K562 (cell line): ENCODE measurements around the gene GLOD4. TPM values are rescaled to one million over a fixed set of nuclear protein-coding genes. Genes with fewer than 3 reads are reported as not detected.
"Not testable (repeated sequence)": the region's sequence is repeated elsewhere in the genome, so short reads cannot be mapped to it uniquely, and the experiment has no call there.

ENCODE experiments used
- ATAC-seq: fragments of 200-7000 bp; cut with Tn5 transposase; 3 replicates; pipeline ENCODE4 v1.9.1; 2020; ENCODE audit warnings: moderate library complexity
- BruUV-seq: library from RNA; stranded (reverse); fragments of 400-500 nt; replicated peaks from 2 replicates; lab custom pipeline; 2021; lab: Mats Ljungman, UMichigan
- CTCF ChIA-PET: fragments of 300-600 bp; formaldehyde crosslinking; extraction: SDS; loops from one replicate; lab custom pipeline; 2021; ENCODE audit warnings: low intra/inter-chr PET ratio; lab: Yijun Ruan, JAX
- POLR2A ChIA-PET: fragments of 300-600, 350-650 bp; sonication (Branson Sonifier 250); formaldehyde crosslinking; extraction: SDS; loops from one replicate; lab custom pipeline; 2021; ENCODE audit warnings: antibody characterized with exemption, inconsistent platforms; lab: Yijun Ruan, JAX
- DNase-seq, 4 experiments: peaks; one replicate each; pipeline versions ENCODE4 v3.0.0 to v3.0.0-alpha.2; 2011 to 2018; ENCODE audit warnings: low spot score in 3 of 4, mixed read lengths in 3 of 4; ENCODE audit errors: extremely low read depth in 1 of 4
- FAIRE-seq: peaks from 2 replicates; lab custom pipeline; 2011; peaks lifted over from hg19 to GRCh38; lab: Jason Lieb, UNC
- H2AFZ ChIP-seq: 2 replicates; pipeline ENCODE4 v1.6.0; 2011; ENCODE audit warnings: low read depth, low read length, control low read depth, inconsistent platforms
- H3K27ac ChIP-seq: fragments of 200-600 bp; 3 replicates; pipeline ENCODE4 v1.8.0; 2011; ENCODE audit warnings: low read depth, mild to moderate bottlenecking, control low read depth, inconsistent platforms, low read length, moderate library complexity, mixed read lengths; ENCODE audit errors: extremely low read depth
- H3K27me3 ChIP-seq, 2 experiments: fragments of 300-600 bp in 1 of 2; 2 replicates in 1 of 2; 3 replicates in 1 of 2; pipeline versions ENCODE4 v1.6.0 to v1.8.0; 2011; ENCODE audit warnings: inconsistent platforms in 2 of 2, low read length in 2 of 2, mild to moderate bottlenecking in 1 of 2, mixed read lengths in 1 of 2, moderate library complexity in 1 of 2; ENCODE audit not compliant: control insufficient read depth in 2 of 2, insufficient read depth in 2 of 2
- H3K36me3 ChIP-seq: fragments of 300-600 bp; 3 replicates; pipeline ENCODE4 v1.8.0; 2011; ENCODE audit warnings: mild to moderate bottlenecking, low read length, inconsistent platforms; ENCODE audit not compliant: control insufficient read depth, insufficient read depth
- H3K4me1 ChIP-seq, 2 experiments: fragments of 200-600 bp in 1 of 2; replicated peaks in 1 of 2; 2 replicates in 1 of 2; 3 replicates in 1 of 2; pipeline versions ENCODE4 v1.5.1 to v1.8.0; 2011; ENCODE audit warnings: inconsistent platforms in 2 of 2, low read length in 2 of 2, mild to moderate bottlenecking in 1 of 2, mixed read lengths in 1 of 2, moderate library complexity in 1 of 2; ENCODE audit not compliant: control insufficient read depth in 2 of 2, insufficient read depth in 2 of 2
- H3K4me2 ChIP-seq: 2 replicates; pipeline ENCODE4 v1.6.1; 2011; ENCODE audit warnings: low read length, control low read depth, inconsistent platforms, mixed read lengths; ENCODE audit not compliant: insufficient read depth
- H3K4me3 ChIP-seq: fragments of 200-600 bp; sonication (generic), shearing (Covaris generic); 2 replicates; pipeline ENCODE4 v1.5.1; 2016; ENCODE audit warnings: control low read depth, inconsistent platforms
- H3K79me2 ChIP-seq: fragments of 200-600 bp; 3 replicates; pipeline ENCODE4 v1.8.0; 2011; ENCODE audit warnings: low read length, inconsistent platforms; ENCODE audit not compliant: control insufficient read depth, insufficient read depth
- H3K9ac ChIP-seq, 2 experiments: 2 replicates each; pipeline versions ENCODE4 v1.6.0 to v1.6.1; 2011; ENCODE audit warnings: low read depth in 2 of 2, low read length in 2 of 2, control low read depth in 1 of 2, inconsistent platforms in 1 of 2, mild to moderate bottlenecking in 1 of 2, mixed read lengths in 1 of 2; ENCODE audit not compliant: insufficient read depth in 1 of 2
- H3K9me1 ChIP-seq: one replicate; pipeline ENCODE4 v1.6.0; 2011; ENCODE audit warnings: inconsistent platforms, mild to moderate bottlenecking, low read length, moderate library complexity; ENCODE audit not compliant: control insufficient read depth, insufficient read depth
- H3K9me3 ChIP-seq: replicated peaks from 2 replicates; pipeline ENCODE4 v1.5.1; 2011; ENCODE audit warnings: low read depth, low read length, inconsistent platforms; ENCODE audit not compliant: control insufficient read depth, insufficient read depth
- H4K20me1 ChIP-seq: replicated peaks from 2 replicates; pipeline ENCODE4 v1.6.1; 2011; ENCODE audit warnings: low read length, inconsistent platforms, mixed read lengths; ENCODE audit not compliant: control insufficient read depth, insufficient read depth
- BDP1 ChIP-seq: IDR thresholded peaks from 3 replicates; pipeline ENCODE4 v1.6.1; 2011; ENCODE audit not compliant: insufficient read length, insufficient read depth
- MCM3 ChIP-seq: fragments of 450-650 bp; IDR thresholded peaks from 2 replicates; pipeline ENCODE4 v1.6.1; 2016
- ZNF12 ChIP-seq: sonication (generic); formaldehyde crosslinking; IDR thresholded peaks from 2 replicates; pipeline ENCODE4 v1.4.0; 2020; ENCODE audit warnings: mild to moderate bottlenecking, missing genetic modification reagents
- ZNF165 ChIP-seq: fragments of 250-450 bp; sonication (Bioruptor Pico); IDR thresholded peaks from 2 replicates; pipeline ENCODE4 v1.4.0; 2020; ENCODE audit warnings: borderline replicate concordance
- WGBS: fragments of 100-300 bp; shearing (Covaris generic); methylation state at CpG from one replicate; pipeline ENCODE4 v1.1.6; 2016; ENCODE audit warnings: low coverage, mixed read lengths; ENCODE audit not compliant: insufficient coverage; ENCODE audit errors: missing lambda C conversion rate; 5-methylcytosine and 5-hydroxymethylcytosine counted together
- in situ Hi-C: fragments of 300-500 bp; cut with MboI; formaldehyde crosslinking; loops from 4 replicates; pipeline ENCODE4 v1.15.0; 2018; ENCODE audit warnings: inconsistent platforms, mixed read lengths
- intact Hi-C: fragments of 100-400 bp; cut with micrococcal nuclease; formaldehyde crosslinking; loops from 2 replicates; pipeline ENCODE4 v1.14.2; 2022
- polyA plus RNA-seq, 8 experiments: library from polyadenylated mRNA; depleted of rRNA in 4 of 8; stranded (reverse) in 5 of 8; unstranded in 3 of 8; fragments of >200 nt; fragmentation: Nextera tagmentation in 2 of 8; fragmentation: Illumina TruSeq in 1 of 8; extraction: Ambion mirVana in 2 of 8; extraction: Trizol in 1 of 8; gene quantifications; 2 replicates each; pipeline versions ENCODE4 v1.2.1 to v1.2.3, GENCODE V29; 2011 to 2014; ENCODE audit warnings: inconsistent platforms in 1 of 8, missing spikeins in 1 of 8
- total RNA-seq, 7 experiments: library from RNA; depleted of rRNA in 6 of 7; stranded (reverse); fragments of >200 nt in 6 of 7; fragmentation: Illumina TruSeq in 2 of 7; extraction: Trizol in 2 of 7; gene quantifications; 2 replicates each; pipeline versions ENCODE4 v1.2.1 to v1.2.3, GENCODE V29; 2011 to 2021; ENCODE audit warnings: low replicate concordance in 1 of 7

The GLOD4 gene
- total and polyA plus RNA-seq, 9 of the 15 experiments (the other 6 are each of a cell fraction or from before 2014, with no cell fraction given) = 52.0 to 109 (median 64.9) TPM

DNA sequence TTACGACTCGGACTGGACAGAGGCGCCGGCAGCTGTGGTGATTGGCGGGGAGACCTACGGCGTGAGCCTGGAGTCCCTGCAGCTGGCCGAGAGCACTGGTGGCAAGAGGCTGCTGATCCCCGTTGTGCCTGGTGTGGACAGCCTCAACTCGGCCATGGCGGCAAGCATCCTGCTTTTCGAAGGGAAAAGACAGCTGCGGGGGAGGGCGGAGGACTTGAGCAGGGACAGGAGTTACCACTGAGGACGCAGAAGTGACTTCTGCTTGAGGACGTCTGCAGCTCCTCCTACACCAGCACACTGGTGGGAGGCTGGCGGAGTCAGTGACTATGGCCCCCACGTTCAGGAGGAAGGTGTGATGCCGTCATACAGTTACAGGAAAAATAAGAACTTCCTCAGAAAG lies 9.7 kb upstream of the GLOD4 start:
- Histone ChIP-seq H4K20me1 (0 out of 2 replicates have a peak, but pooled peaks cover 3% of the 10 kb centered on the region), H3K9ac (no peak overlapping the region), H3K27ac (no peak overlapping the region), H3K79me2 (no peaks in the 10 kb centered on the region), H3K9me1 (no peaks in the 10 kb centered on the region), H3K4me1 (peaks cover 0 to 4% of the 10 kb centered on the region in 2 experiments; a peak in 1 of 5 replicates), H3K4me2 (no peak overlapping the region), H3K36me3 (peaks cover 50% of the 10 kb centered on the region; the same call in 2 of the 3 replicates), H3K27me3 (no peaks in the 10 kb centered on the region), H2AFZ (no peak overlapping the region), H3K9me3 (no peaks in the 10 kb centered on the region), H3K4me3 (no peak overlapping the region)
- ChIA-PET CTCF (interaction anchor here (0.7 kb wide), 1 partner anchor 208 kb away, joined by 3 read pairs; no protein-coding TSS in a partner anchor), POLR2A (interaction anchor here (0.7 to 1.2 kb wide), 3 partner anchors 10 to 380 kb away, joined by 3 to 9 read pairs (median 3); partner anchors contain the start of genes GLOD4 and MRM3)
- intact Hi-C loops = no loop called here
- TF ChIP-seq ZNF12 (CRISPR knock-in tag) (no peak), MCM3 (no peak), BDP1 (no peak), ZNF165 (no peak)
- DNase-seq (no peak), FAIRE-seq (no peak), ATAC-seq (no peak)
- in situ Hi-C loops = loop anchor here (5.0 kb wide), 1 partner anchor 265 kb away; no protein-coding TSS in a partner anchor
- BruUV-seq = no TSS peak
- WGBS = 94% methylated on average over 9 of the region's 19 CpGs

DNA sequence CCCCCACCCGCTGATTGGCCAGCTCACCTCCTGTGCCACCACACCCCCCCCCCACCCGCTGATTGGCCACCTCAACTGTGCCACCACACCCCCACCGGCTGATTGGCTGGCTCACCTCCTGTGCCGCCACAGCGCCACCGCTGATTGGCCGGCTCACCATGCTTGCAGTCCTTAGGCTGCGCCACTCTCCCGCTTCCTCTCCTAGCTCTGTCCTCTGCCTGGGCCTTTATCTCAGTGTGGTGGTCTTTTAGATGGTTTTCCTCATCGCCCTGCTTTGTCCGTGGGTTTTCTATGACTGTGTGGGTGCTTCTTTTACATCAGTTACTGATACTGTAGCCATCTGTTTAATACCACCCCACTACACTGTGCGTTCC lies 8.8 kb upstream of the GLOD4 start:
- H3K9me3 ChIP-seq, H4K20me1 ChIP-seq, H2AFZ ChIP-seq, H3K79me2 ChIP-seq, H3K9ac ChIP-seq, DNase-seq, intact Hi-C loops, H3K27ac ChIP-seq, BruUV-seq, H3K4me1 ChIP-seq, POLR2A ChIA-PET, CTCF ChIA-PET, H3K9me1 ChIP-seq, H3K4me2 ChIP-seq, ATAC-seq, H3K27me3 ChIP-seq, H3K4me3 ChIP-seq, FAIRE-seq: not testable (repeated sequence)
- 97% methylated on average over 3 of the region's 12 CpGs for WGBS
- peaks cover 56% of the 10 kb centered on the region; the same call in 2 of the 3 replicates for H3K36me3 ChIP-seq
- in situ Hi-C loops = loop anchor here (5.0 kb wide), 1 partner anchor 266 kb away; no protein-coding TSS in a partner anchor
